Measurements from ENCODE around the gene ZBTB7C.
A peak's percentile ranks its signal among the peaks of the same experiment; 100 is the strongest.

ZBTB7C gene

GRCh38 chr18:48017635-48018034 lies 391.5 kb downstream of the ZBTB7C start:
- no peak for TF ChIP-seq CTCF (IDR thresholded peaks at IDR 0.05; ENCODE audit: low read length, missing control alignments)
- H3K4me3 ChIP-seq (replicated peaks; ENCODE audit: low read depth, low read length), result no peak overlapping the region
- DNase-seq (ENCODE audit: low read depth), result peak; percentile 68

GRCh38 chr18:48013162-48013561 lies 396.0 kb downstream of the ZBTB7C start:
- TF ChIP-seq CTCF (IDR thresholded peaks at IDR 0.05; ENCODE audit: low read length, missing control alignments), result no peak
- DNase-seq (ENCODE audit: low read depth), result no peak
- H3K4me3 ChIP-seq (replicated peaks; ENCODE audit: low read depth, low read length), result no peak overlapping the region

- no peak for TF ChIP-seq CTCF (IDR thresholded peaks at IDR 0.05; ENCODE audit: low read length, missing control alignments)
- DNase-seq (ENCODE audit: low read depth), result no peak
- no peak overlapping the region for H3K4me3 ChIP-seq (replicated peaks; ENCODE audit: low read depth, low read length)
These were observed 397.2 kb downstream of the ZBTB7C start for GRCh38 chr18:48011926-48012465.

- DNase-seq (ENCODE audit: low read depth), result no peak
- no peak for TF ChIP-seq CTCF (IDR thresholded peaks at IDR 0.05; ENCODE audit: low read length, missing control alignments)
- H3K4me3 ChIP-seq (replicated peaks; ENCODE audit: low read depth, low read length), result no peak overlapping the region
These were observed 398.9 kb downstream of the ZBTB7C start for GRCh38 chr18:48010264-48010663.

GRCh38 chr18:48009116-48009745 lies 400.0 kb downstream of the ZBTB7C start:
- no peak overlapping the region for H3K4me3 ChIP-seq (replicated peaks; ENCODE audit: low read depth, low read length)
- TF ChIP-seq CTCF (IDR thresholded peaks at IDR 0.05; ENCODE audit: low read length, missing control alignments), result no peak
- no peak for DNase-seq (ENCODE audit: low read depth)

- TF ChIP-seq CTCF (IDR thresholded peaks at IDR 0.05; ENCODE audit: low read length, missing control alignments), result peak; percentile 4
- peak overlapping the region; percentile 57 for H3K4me3 ChIP-seq (replicated peaks; ENCODE audit: low read depth, low read length)
- peak; percentile 39 for DNase-seq (ENCODE audit: low read depth)
These were observed 401.1 kb downstream of the ZBTB7C start for GRCh38 chr18:48007955-48008701.

All from fibroblast of pulmonary artery (primary cell).